Endothelial cell of umbilical vein (primary cell): ENCODE data around the gene SARS1. TPM values are rescaled to one million over a fixed set of nuclear protein-coding genes. Genes with fewer than 3 reads are reported as not detected.

Experiments used
- BruUV-seq: library from RNA; stranded (reverse); fragments of 400-500 nt; replicated peaks from 2 replicates; lab custom pipeline; 2021; lab: Mats Ljungman, UMichigan
- CTCF ChIA-PET: fragments of 300-600, 350-600 bp; sonication (Branson Sonifier 250); formaldehyde crosslinking; loops from one replicate; lab custom pipeline; 2021; ENCODE audit warnings: antibody characterized with exemption, inconsistent platforms; lab: Charles Lee
- POLR2A ChIA-PET: fragments of 300-600, 350-600 bp; sonication (Branson Sonifier 250); formaldehyde crosslinking; loops from one replicate; lab custom pipeline; 2021; ENCODE audit warnings: antibody characterized with exemption, inconsistent platforms; lab: Charles Lee
- DNase-seq: peaks from one replicate; pipeline ENCODE4 v3.0.0-alpha.2; 2011; ENCODE audit warnings: low read depth, low spot score
- FAIRE-seq: peaks from 2 replicates; lab custom pipeline; 2011; peaks lifted over from hg19 to GRCh38; lab: Jason Lieb, UNC
- H2AFZ ChIP-seq: 2 replicates; pipeline ENCODE4 v1.6.0; 2012; ENCODE audit warnings: low read depth, low read length, control low read depth, inconsistent platforms
- H3K27ac ChIP-seq: 2 replicates; pipeline ENCODE4 v1.5.1; 2011; ENCODE audit warnings: low read depth, mild to moderate bottlenecking, control low read depth, low read length, moderate library complexity; ENCODE audit not compliant: insufficient read depth
- H3K27me3 ChIP-seq, 2 experiments: 2 replicates each; pipeline versions ENCODE4 v1.6.0 to v1.6.1; 2011; ENCODE audit warnings: low read length in 2 of 2, mixed read lengths in 1 of 2; ENCODE audit not compliant: control insufficient read depth in 2 of 2, insufficient read depth in 2 of 2
- H3K36me3 ChIP-seq, 2 experiments: 2 replicates in 1 of 2; 3 replicates in 1 of 2; pipeline ENCODE4 v1.5.1; 2011; ENCODE audit warnings: low read length in 2 of 2, mild to moderate bottlenecking in 1 of 2, moderate library complexity in 1 of 2; ENCODE audit not compliant: control insufficient read depth in 2 of 2, insufficient read depth in 2 of 2; ENCODE audit errors: extremely low read depth in 1 of 2
- H3K4me1 ChIP-seq: 3 replicates; pipeline ENCODE4 v1.5.1; 2011; ENCODE audit warnings: mild to moderate bottlenecking, low read length; ENCODE audit not compliant: control insufficient read depth, insufficient read depth; ENCODE audit errors: extremely low read depth
- H3K4me2 ChIP-seq: 2 replicates; pipeline ENCODE4 v1.6.1; 2011; ENCODE audit warnings: low read length, control low read depth, mixed read lengths; ENCODE audit not compliant: insufficient read depth
- H3K4me3 ChIP-seq, 3 experiments: fragments of 200-600 bp in 1 of 3; sonication (generic), shearing (Covaris generic) in 1 of 3; replicated peaks in 1 of 3; 2 replicates each; pipeline ENCODE4 v1.5.1; 2011 to 2016; ENCODE audit warnings: control low read depth in 3 of 3, low read length in 3 of 3, mild to moderate bottlenecking in 2 of 3, inconsistent platforms in 1 of 3, low read depth in 1 of 3, moderate library complexity in 1 of 3; ENCODE audit not compliant: insufficient read depth in 1 of 3
- H3K79me2 ChIP-seq: 2 replicates; pipeline ENCODE4 v1.6.0; 2012; ENCODE audit warnings: low read length, inconsistent platforms; ENCODE audit not compliant: control insufficient read depth, insufficient read depth
- H3K9ac ChIP-seq: replicated peaks from 2 replicates; pipeline ENCODE3; 2011; ENCODE audit warnings: low read length, control low read depth; ENCODE audit not compliant: insufficient read depth; ENCODE audit errors: extremely low read depth
- H3K9me1 ChIP-seq: replicated peaks from 3 replicates; pipeline ENCODE4 v1.6.0; 2011; ENCODE audit warnings: mild to moderate bottlenecking, low read length; ENCODE audit not compliant: control insufficient read depth, insufficient read depth; ENCODE audit errors: extremely low read depth
- H3K9me3 ChIP-seq: replicated peaks from 2 replicates; pipeline ENCODE4 v1.5.1; 2012; ENCODE audit warnings: low read length, inconsistent platforms; ENCODE audit not compliant: control insufficient read depth, insufficient read depth
- H4K20me1 ChIP-seq: replicated peaks from 2 replicates; pipeline ENCODE3; 2011; ENCODE audit warnings: mild to moderate bottlenecking, low read length; ENCODE audit not compliant: control insufficient read depth, insufficient read depth; ENCODE audit errors: extremely low read depth
- CTCF ChIP-seq, 2 donors: IDR thresholded peaks; 1 replicate in 1 of 2; 2 replicates in 1 of 2; pipeline ENCODE4 v1.5.1; 2011; ENCODE audit warnings: low read length in 2 of 2, mild to moderate bottlenecking in 2 of 2, moderate library complexity in 2 of 2, control low read depth in 1 of 2, inconsistent platforms in 1 of 2, low read depth in 1 of 2; ENCODE audit not compliant: insufficient read depth in 1 of 2; ENCODE audit errors: extremely low read depth in 1 of 2
- EZH2 ChIP-seq: IDR thresholded peaks from 2 replicates; pipeline ENCODE4 v1.6.1; 2012; ENCODE audit warnings: borderline replicate concordance, low read depth, mild to moderate bottlenecking, moderate library complexity, low read length, inconsistent platforms; ENCODE audit not compliant: severe bottlenecking
- FOS ChIP-seq: IDR thresholded peaks from 2 replicates; pipeline ENCODE4 v1.6.1; 2011; ENCODE audit warnings: mild to moderate bottlenecking, low read length, moderate library complexity, borderline replicate concordance; ENCODE audit not compliant: insufficient read depth
- GATA2 ChIP-seq: IDR thresholded peaks from 2 replicates; pipeline ENCODE4 v1.7.0; 2011; ENCODE audit warnings: low read depth, mild to moderate bottlenecking, moderate library complexity, mixed read lengths, low read length; ENCODE audit not compliant: insufficient read length, insufficient read depth
- JUN ChIP-seq: IDR thresholded peaks from 2 replicates; pipeline ENCODE4 v1.6.1; 2011; ENCODE audit warnings: borderline replicate concordance, low read depth; ENCODE audit not compliant: insufficient read length, insufficient read depth
- MAX ChIP-seq: IDR thresholded peaks from 2 replicates; pipeline ENCODE4 v1.6.1; 2011; ENCODE audit not compliant: insufficient read depth, insufficient read length
- MYC ChIP-seq: IDR thresholded peaks from one replicate; pipeline ENCODE4 v1.6.1; 2011; ENCODE audit warnings: mild to moderate bottlenecking, low read depth, low read length
- POLR2A ChIP-seq: IDR thresholded peaks from 2 replicates; pipeline ENCODE4 v1.6.1; 2012; ENCODE audit warnings: low read depth, mild to moderate bottlenecking, control low read depth, low read length
- POLR2AphosphoS5 ChIP-seq: IDR thresholded peaks from 2 replicates; pipeline ENCODE4 v1.6.1; 2012; ENCODE audit warnings: low read depth, mild to moderate bottlenecking, control low read depth, low read length, moderate library complexity; ENCODE audit not compliant: insufficient read depth
- dilution Hi-C: fragments of 300-500 bp; cut with MboI; formaldehyde crosslinking; loops from one replicate; pipeline ENCODE4 v1.15.0; 2019; ENCODE audit warnings: low sequenced_read_pairs; ENCODE audit not compliant: extremely low pct_ligation_motif_present
- intact Hi-C: fragments of 100-400 bp; cut with micrococcal nuclease; formaldehyde crosslinking; loops from one replicate; pipeline ENCODE4 v1.10.0; 2022
- polyA plus RNA-seq, 4 experiments: library from polyadenylated mRNA; depleted of rRNA in 3 of 4; stranded (reverse) in 3 of 4; unstranded in 1 of 4; fragments of >200 nt; gene quantifications; 2 replicates each; pipeline versions ENCODE4 v1.2.1 to v1.2.3, GENCODE V29; 2011 to 2012; ENCODE audit warnings: missing spikeins in 1 of 4
- total RNA-seq: library from RNA; stranded (reverse); gene quantifications from 2 replicates; pipeline ENCODE4 v1.2.3, GENCODE V29; 2021

The SARS1 gene
- total and polyA plus RNA-seq, 2 donors (not counting 3 experiments of a cell fraction or from before 2014, with no cell fraction given): 110 to 178 TPM

GRCh38 chr1:109272021-109272799 lies 58.5 kb downstream of the SARS1 start:
- no peak overlapping the region for H3K4me3 ChIP-seq
- TF ChIP-seq POLR2A (no peak), EZH2 (no peak), MYC (no peak), POLR2AphosphoS5 (no peak), GATA2 (no peak), MAX (no peak), FOS (no peak), JUN (no peak), CTCF (IDR thresholded peaks at IDR 0.05; ENCODE audit: extremely low read depth in 1 of 2, insufficient read depth in 1 of 2, low read depth in 1 of 2, low read length in 2 of 2) (no peak)
- no peak overlapping the region for H2AFZ ChIP-seq
- no peaks in the 10 kb centered on the region for H3K36me3 ChIP-seq
- intact Hi-C loops: loop anchor here (10.0 kb wide), 1 partner anchor 213 kb away; the partner anchor contains the start of gene ATXN7L2
- FAIRE-seq (no peak), DNase-seq (no peak)
- no peaks in the 10 kb centered on the region for H3K27me3 ChIP-seq
- H3K4me2 ChIP-seq: no peak overlapping the region
- no peaks in the 10 kb centered on the region for H3K79me2 ChIP-seq
- dilution Hi-C loops: no loop called here
- no peak overlapping the region for H3K27ac ChIP-seq
- H3K4me1 ChIP-seq: no peaks in the 10 kb centered on the region
- H4K20me1 ChIP-seq: no peaks in the 10 kb centered on the region
- no peak overlapping the region for H3K9ac ChIP-seq
- no peaks in the 10 kb centered on the region for H3K9me3 ChIP-seq
- ChIA-PET CTCF (interaction anchor here (1.1 to 2.0 kb wide), 2 partner anchors 18 to 127 kb away, joined by 4 to 8 read pairs; no protein-coding TSS in a partner anchor), POLR2A (no interaction called here)
- no TSS peak for BruUV-seq
- no peaks in the 10 kb centered on the region for H3K9me1 ChIP-seq
